ENCODE results near the gene RGSL1.

DNA sequence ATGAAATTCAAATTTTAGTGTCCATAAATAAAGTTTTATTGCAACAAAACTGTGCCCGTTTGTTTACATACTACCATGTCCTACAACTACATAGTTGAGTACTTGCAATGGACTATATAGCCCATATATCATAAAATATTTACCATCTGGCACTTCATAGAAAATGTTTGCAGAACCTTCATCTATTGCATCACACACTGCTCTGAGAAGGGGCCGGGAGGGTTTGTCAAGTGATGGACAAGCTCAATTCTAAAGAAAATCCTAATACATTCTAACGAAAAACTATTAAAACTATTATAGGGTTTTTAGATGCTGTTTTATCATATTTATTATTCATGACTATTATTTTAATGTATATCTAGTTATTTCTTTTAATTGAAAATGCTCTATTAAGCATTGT, 35.9 kb downstream of the RGSL1 start:
- TF ChIP-seq EZH2 (IDR thresholded peaks at IDR 0.05; ENCODE audit: borderline replicate concordance, low read length), result no peak
- TF ChIP-seq, protein P1, sequence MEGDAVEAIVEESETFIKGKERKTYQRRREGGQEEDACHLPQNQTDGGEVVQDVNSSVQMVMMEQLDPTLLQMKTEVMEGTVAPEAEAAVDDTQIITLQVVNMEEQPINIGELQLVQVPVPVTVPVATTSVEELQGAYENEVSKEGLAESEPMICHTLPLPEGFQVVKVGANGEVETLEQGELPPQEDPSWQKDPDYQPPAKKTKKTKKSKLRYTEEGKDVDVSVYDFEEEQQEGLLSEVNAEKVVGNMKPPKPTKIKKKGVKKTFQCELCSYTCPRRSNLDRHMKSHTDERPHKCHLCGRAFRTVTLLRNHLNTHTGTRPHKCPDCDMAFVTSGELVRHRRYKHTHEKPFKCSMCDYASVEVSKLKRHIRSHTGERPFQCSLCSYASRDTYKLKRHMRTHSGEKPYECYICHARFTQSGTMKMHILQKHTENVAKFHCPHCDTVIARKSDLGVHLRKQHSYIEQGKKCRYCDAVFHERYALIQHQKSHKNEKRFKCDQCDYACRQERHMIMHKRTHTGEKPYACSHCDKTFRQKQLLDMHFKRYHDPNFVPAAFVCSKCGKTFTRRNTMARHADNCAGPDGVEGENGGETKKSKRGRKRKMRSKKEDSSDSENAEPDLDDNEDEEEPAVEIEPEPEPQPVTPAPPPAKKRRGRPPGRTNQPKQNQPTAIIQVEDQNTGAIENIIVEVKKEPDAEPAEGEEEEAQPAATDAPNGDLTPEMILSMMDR (conservative IDR thresholded peaks at IDR 0.05 in 1 of 2, IDR thresholded peaks at IDR 0.05 in 1 of 2; ENCODE audit: extremely low read depth in 1 of 2, insufficient read depth in 1 of 2, low read depth in 1 of 2, low read length in 2 of 2), result no peak
